ENCODE data around the gene LZTFL1. TPM values are rescaled to one million over a fixed set of nuclear protein-coding genes. Genes with fewer than 3 reads are reported as not detected.

LZTFL1 gene
- total and polyA plus RNA-seq, 2 donors (not counting 1 experiment from before 2014, with no cell fraction given): 12.4 to 28.0 TPM

GRCh38 chr3:45796902-45797637, 44.8 kb downstream of the LZTFL1 start:
- Histone ChIP-seq H4K20me1 (ENCODE audit: control insufficient read depth, extremely low read depth, insufficient read depth, low read length) (peaks cover 2% of the 10 kb centered on the region), H3K9ac (ENCODE audit: insufficient read depth, low read length) (no peak overlapping the region), H3K4me3 (replicated peaks in 1 of 4; ENCODE audit: control extremely low read depth in 1 of 4, insufficient read depth in 1 of 4, low read depth in 3 of 4, low read length in 4 of 4) (peak overlapping the region in 1 of 4 experiments; percentile 12), H3K9me3 (ENCODE audit: control insufficient read depth, insufficient read depth, low read depth, low read length) (no peaks in the 10 kb centered on the region), H2AFZ (ENCODE audit: low read length) (no peak overlapping the region), H3K36me3 (ENCODE audit: control insufficient read depth, insufficient read depth, low read length) (no peaks in the 10 kb centered on the region), H3K4me1 (ENCODE audit: control insufficient read depth, extremely low read depth, insufficient read depth, low read length) (peaks cover 4% of the 10 kb centered on the region), H3K27ac (ENCODE audit: insufficient read depth, low read length) (no peak overlapping the region), H3K79me2 (ENCODE audit: control insufficient read depth, insufficient read depth, low read length) (no peaks in the 10 kb centered on the region), H3K4me2 (ENCODE audit: extremely low read depth, insufficient read depth, low read length) (no peak overlapping the region), H3K27me3 (ENCODE audit: control insufficient read depth, insufficient read depth, low read length) (peaks cover 57% of the 10 kb centered on the region)
- no peak for DNase-seq (ENCODE audit: low read depth in 2 of 2)
- TF ChIP-seq EZH2 (IDR thresholded peaks at IDR 0.05; ENCODE audit: low read length, missing control alignments) (peak; percentile 38), CTCF (conservative IDR thresholded peaks at IDR 0.05 in 1 of 2, IDR thresholded peaks at IDR 0.05 in 1 of 2; ENCODE audit: low read depth in 1 of 2, low read length in 2 of 2) (no peak)

GRCh38 chr3:45795882-45796765, 45.8 kb downstream of the LZTFL1 start, which contains the start of gene SLC6A20:
SLC6A20 (minus strand) TSS chr3:45796536; CDS start chr3:45796419, 117 bp downstream.
- Histone ChIP-seq H3K9ac (ENCODE audit: insufficient read depth, low read length) (no peak within 1 kb of the TSS), H3K4me1 (ENCODE audit: control insufficient read depth, extremely low read depth, insufficient read depth, low read length) (peaks cover 4% of the 10 kb centered on the region), H3K4me3 (replicated peaks in 1 of 4; ENCODE audit: control extremely low read depth in 1 of 4, insufficient read depth in 1 of 4, low read depth in 3 of 4, low read length in 4 of 4) (peak within 1 kb of the TSS; percentile 1 to 25 (median 12)), H3K27ac (ENCODE audit: insufficient read depth, low read length) (no peak within 1 kb of the TSS), H3K4me2 (ENCODE audit: extremely low read depth, insufficient read depth, low read length) (peak within 1 kb of the TSS; percentile 52), H2AFZ (ENCODE audit: low read length) (no peak within 1 kb of the TSS), H3K27me3 (ENCODE audit: control insufficient read depth, insufficient read depth, low read length) (peaks cover 58% of the 10 kb centered on the region), H3K36me3 (ENCODE audit: control insufficient read depth, insufficient read depth, low read length) (no peaks in the 10 kb centered on the region), H3K9me3 (ENCODE audit: control insufficient read depth, insufficient read depth, low read depth, low read length) (no peaks in the 10 kb centered on the region), H3K79me2 (ENCODE audit: control insufficient read depth, insufficient read depth, low read length) (no peaks in the 10 kb centered on the region), H4K20me1 (ENCODE audit: control insufficient read depth, extremely low read depth, insufficient read depth, low read length) (peaks cover 2% of the 10 kb centered on the region)
- DNase-seq (ENCODE audit: low read depth in 2 of 2): no peak
- no peak for TF ChIP-seq CTCF (conservative IDR thresholded peaks at IDR 0.05 in 1 of 2, IDR thresholded peaks at IDR 0.05 in 1 of 2; ENCODE audit: low read depth in 1 of 2, low read length in 2 of 2)
- peak; percentile 83 for TF ChIP-seq EZH2 (IDR thresholded peaks at IDR 0.05; ENCODE audit: low read length, missing control alignments)

- H4K20me1 ChIP-seq (ENCODE audit: control insufficient read depth, extremely low read depth, insufficient read depth, low read length): peaks cover 2% of the 10 kb centered on the region
- no peak overlapping the region for H3K27ac ChIP-seq (ENCODE audit: insufficient read depth, low read length)
- peaks cover 4% of the 10 kb centered on the region for H3K4me1 ChIP-seq (ENCODE audit: control insufficient read depth, extremely low read depth, insufficient read depth, low read length)
- TF ChIP-seq CTCF (conservative IDR thresholded peaks at IDR 0.05 in 1 of 2, IDR thresholded peaks at IDR 0.05 in 1 of 2; ENCODE audit: low read depth in 1 of 2, low read length in 2 of 2): no peak
- TF ChIP-seq EZH2 (IDR thresholded peaks at IDR 0.05; ENCODE audit: low read length, missing control alignments): no peak
- H3K9ac ChIP-seq (ENCODE audit: insufficient read depth, low read length): no peak overlapping the region
- peak overlapping the region in 1 of 4 experiments; percentile 1 for H3K4me3 ChIP-seq (replicated peaks in 1 of 4; ENCODE audit: control extremely low read depth in 1 of 4, insufficient read depth in 1 of 4, low read depth in 3 of 4, low read length in 4 of 4)
- H3K27me3 ChIP-seq (ENCODE audit: control insufficient read depth, insufficient read depth, low read length): peaks cover 60% of the 10 kb centered on the region
- H3K79me2 ChIP-seq (ENCODE audit: control insufficient read depth, insufficient read depth, low read length): no peaks in the 10 kb centered on the region
- peak in 1 of 2 donors; percentile 33 for DNase-seq (ENCODE audit: low read depth in 2 of 2)
- H2AFZ ChIP-seq (ENCODE audit: low read length): no peak overlapping the region
- no peak overlapping the region for H3K4me2 ChIP-seq (ENCODE audit: extremely low read depth, insufficient read depth, low read length)
- no peaks in the 10 kb centered on the region for H3K9me3 ChIP-seq (ENCODE audit: control insufficient read depth, insufficient read depth, low read depth, low read length)
- no peaks in the 10 kb centered on the region for H3K36me3 ChIP-seq (ENCODE audit: control insufficient read depth, insufficient read depth, low read length)
Measured at GRCh38 chr3:45795509-45795881, 46.4 kb downstream of the LZTFL1 start.

All from fibroblast of lung (primary cell).